Measurements from ENCODE around the gene ZFPM1. TPM values are rescaled to one million over a fixed set of nuclear protein-coding genes. Genes with fewer than 3 reads are reported as not detected.
A peak's percentile ranks its signal among the peaks of the same experiment; 100 is the strongest.
"Not testable (repeated sequence)": the region's sequence is repeated elsewhere in the genome, so short reads cannot be mapped to it uniquely, and the experiment has no call there.

Gene ZFPM1
- total RNA-seq, 1 donor from 2014 or later = 35.0 TPM

GRCh38 chr16:88466949-88467348 lies 13.9 kb downstream of the ZFPM1 start:
- H3K9me3 Mint-ChIP-seq = no peaks in the 10 kb centered on the region
- peak overlapping the region; percentile 24 for H3K4me3 Mint-ChIP-seq
- POLR2A ChIA-PET = interaction anchor here (0.7 to 3.3 kb wide), 6 partner anchors 10 to 783 kb away, joined by 5 to 23 read pairs (median 7); partner anchors contain the start of gene ZFPM1
- TF ChIP-seq CTCF (IDR thresholded peaks at IDR 0.05) = no peak
- H3K36me3 Mint-ChIP-seq (ENCODE audit: low read depth) = no peaks in the 10 kb centered on the region
- CTCF ChIA-PET = interaction anchor here (1.0 kb wide), 1 partner anchor 10 kb away, joined by 3 read pairs; no protein-coding TSS in a partner anchor
- peaks cover 77% of the 10 kb centered on the region for H3K4me1 Mint-ChIP-seq
- ATAC-seq (ENCODE audit: low read depth) = no peak
- intact Hi-C loops (cut with micrococcal nuclease) = loop anchor here (1.0 kb wide), 1 partner anchor 10 kb away; no protein-coding TSS in a partner anchor
- no peak for DNase-seq
- no peaks in the 10 kb centered on the region for H3K27me3 Mint-ChIP-seq
- peak overlapping the region; percentile 68 for H3K27ac Mint-ChIP-seq

GRCh38 chr16:88467541-88467944 lies 14.5 kb downstream of the ZFPM1 start:
- Mint-ChIP-seq H3K4me3 (no peak overlapping the region), H3K9me3 (no peaks in the 10 kb centered on the region), H3K4me1 (peaks cover 73% of the 10 kb centered on the region), H3K27ac (no peak overlapping the region), H3K36me3 (ENCODE audit: low read depth) (no peaks in the 10 kb centered on the region), H3K27me3 (no peaks in the 10 kb centered on the region)
- ChIA-PET POLR2A (interaction anchor here (0.7 to 2.8 kb wide), 4 partner anchors 11 to 783 kb away, joined by 5 to 15 read pairs (median 6); partner anchors contain the start of gene ZFPM1), CTCF (no interaction called here)
- intact Hi-C loops (cut with micrococcal nuclease) = no loop called here
- DNase-seq (no peak), ATAC-seq (ENCODE audit: low read depth) (no peak)
- TF ChIP-seq CTCF (IDR thresholded peaks at IDR 0.05) = no peak

- no peak for TF ChIP-seq CTCF (IDR thresholded peaks at IDR 0.05)
- Mint-ChIP-seq H3K4me3 (no peak overlapping the region), H3K9me3 (no peaks in the 10 kb centered on the region), H3K4me1 (peaks cover 65% of the 10 kb centered on the region), H3K36me3 (ENCODE audit: low read depth) (no peaks in the 10 kb centered on the region), H3K27me3 (no peaks in the 10 kb centered on the region), H3K27ac (no peak overlapping the region)
- ChIA-PET POLR2A (interaction anchor here (1.9 to 2.8 kb wide), 2 partner anchors 10 to 16 kb away, joined by 6 to 15 read pairs; partner anchors contain the start of gene ZFPM1), CTCF (no interaction called here)
- intact Hi-C loops (cut with micrococcal nuclease) = no loop called here
- DNase-seq (no peak), ATAC-seq (ENCODE audit: low read depth) (peak; percentile 38)
Measured at GRCh38 chr16:88468275-88469129, 15.4 kb downstream of the ZFPM1 start.

GRCh38 chr16:88469615-88470395 lies 16.7 kb downstream of the ZFPM1 start:
- DNase-seq (no peak), ATAC-seq (ENCODE audit: low read depth) (no peak)

GRCh38 chr16:88470396-88470680 lies 17.3 kb downstream of the ZFPM1 start:
- DNase-seq; intact Hi-C loops (cut with micrococcal nuclease); H3K9me3 Mint-ChIP-seq; POLR2A ChIA-PET; H3K27me3 Mint-ChIP-seq; H3K36me3 Mint-ChIP-seq (ENCODE audit: low read depth); ATAC-seq (ENCODE audit: low read depth); CTCF ChIA-PET; H3K4me3 Mint-ChIP-seq; H3K27ac Mint-ChIP-seq: not testable (repeated sequence)
- peaks cover 49% of the 10 kb centered on the region for H3K4me1 Mint-ChIP-seq

More at GRCh38 chr16:88469615-88470395, 16.7 kb downstream of the ZFPM1 start:
- Mint-ChIP-seq H3K4me1 (peaks cover 54% of the 10 kb centered on the region), H3K9me3 (no peaks in the 10 kb centered on the region), H3K27me3 (no peaks in the 10 kb centered on the region), H3K27ac (no peak overlapping the region), H3K4me3 (no peak overlapping the region), H3K36me3 (ENCODE audit: low read depth) (no peaks in the 10 kb centered on the region)
- ChIA-PET POLR2A (no interaction called here), CTCF (no interaction called here)
- intact Hi-C loops (cut with micrococcal nuclease) = no loop called here
- TF ChIP-seq CTCF (IDR thresholded peaks at IDR 0.05) = no peak

GRCh38 chr16:88470696-88471095 lies 17.6 kb downstream of the ZFPM1 start:
- ATAC-seq (ENCODE audit: low read depth); H3K36me3 Mint-ChIP-seq (ENCODE audit: low read depth); H3K9me3 Mint-ChIP-seq; POLR2A ChIA-PET; H3K4me3 Mint-ChIP-seq; H3K27me3 Mint-ChIP-seq; CTCF ChIA-PET; intact Hi-C loops (cut with micrococcal nuclease); DNase-seq: not testable (repeated sequence)
- H3K27ac Mint-ChIP-seq = peak overlapping the region; percentile 53
- peaks cover 45% of the 10 kb centered on the region for H3K4me1 Mint-ChIP-seq
